Lung (tissue), 16 donors: ENCODE data around the gene ARL5A. TPM values are rescaled to one million over a fixed set of nuclear protein-coding genes. Genes with fewer than 3 reads are reported as not detected.
"Not testable (repeated sequence)": the region's sequence is repeated elsewhere in the genome, so short reads cannot be mapped to it uniquely, and the experiment has no call there.

Source experiments
- ATAC-seq: fragments of 200-7000 bp; cut with Tn5 transposase; one replicate; pipeline ENCODE4 v1.9.1; 2020; ENCODE audit warnings: moderate number of reproducible peaks; ENCODE audit not compliant: insufficient read depth, low FRiP score
- DNase-seq, 3 donors: peaks; one replicate each; pipeline ENCODE4 v3.0.0-alpha.2; 2013 to 2017
- H3K27ac ChIP-seq, 2 donors: one replicate each; pipeline ENCODE4 v1.5.1; 2013; ENCODE audit warnings: mild to moderate bottlenecking in 2 of 2, moderate library complexity in 2 of 2, control low read depth in 1 of 2, inconsistent platforms in 1 of 2, low read depth in 1 of 2, low read length in 1 of 2
- H3K27me3 ChIP-seq, 3 donors: one replicate each; pipeline ENCODE4 v1.5.1; 2013; ENCODE audit warnings: low read length in 2 of 3; ENCODE audit not compliant: control insufficient read depth in 3 of 3, insufficient read depth in 3 of 3
- H3K36me3 ChIP-seq, 4 donors: one replicate each; pipeline ENCODE4 v1.5.1; 2013; ENCODE audit warnings: low read length in 4 of 4, mild to moderate bottlenecking in 1 of 4, moderate library complexity in 1 of 4; ENCODE audit not compliant: control insufficient read depth in 4 of 4, insufficient read depth in 4 of 4
- H3K4me1 ChIP-seq, 5 donors: one replicate each; pipeline ENCODE4 v1.5.1; 2013; ENCODE audit warnings: low read length in 5 of 5, mild to moderate bottlenecking in 2 of 5, moderate library complexity in 1 of 5; ENCODE audit not compliant: control insufficient read depth in 5 of 5, insufficient read depth in 5 of 5
- H3K4me3 ChIP-seq: one replicate; pipeline ENCODE4 v1.5.1; 2013; ENCODE audit warnings: mild to moderate bottlenecking, control low read depth, moderate library complexity
- H3K9ac ChIP-seq, 2 donors: one replicate each; pipeline ENCODE4 v1.5.1; 2013; ENCODE audit warnings: low read length in 2 of 2, control low read depth in 1 of 2; ENCODE audit not compliant: insufficient read depth in 1 of 2
- H3K9me3 ChIP-seq, 4 donors: one replicate each; pipeline ENCODE4 v1.5.1; 2013; ENCODE audit warnings: low read length in 3 of 4, mild to moderate bottlenecking in 1 of 4, moderate library complexity in 1 of 4; ENCODE audit not compliant: control insufficient read depth in 4 of 4, insufficient read depth in 3 of 4
- CTCF ChIP-seq: IDR thresholded peaks from 2 replicates; pipeline ENCODE4 v1.5.1; 2012; ENCODE audit warnings: mild to moderate bottlenecking; ENCODE audit errors: control extremely low read depth, extremely low read depth
- WGBS, 2 donors: extraction: QIAGEN DNeasy Blood & Tissue Kit; methylation state at CpG; one replicate each; pipeline ENCODE4 v1.1.7; 2013; 5-methylcytosine and 5-hydroxymethylcytosine counted together
- long read RNA-seq, 5 donors: transcript quantifications; one replicate each; lab custom pipeline, GENCODE V29; 2026
- polyA plus RNA-seq, 2 donors: library from polyadenylated mRNA; stranded (reverse); fragments of 200-250 nt; gene quantifications; one replicate each; pipeline ENCODE4 v1.2.1, GENCODE V29; 2013
- total RNA-seq, 2 donors: library from RNA; depleted of rRNA in 1 of 2; stranded (reverse); fragments of >200 nt in 1 of 2; gene quantifications; one replicate each; pipeline ENCODE4 v1.2.1, GENCODE V29; 2014 to 2021
- donor health status: control.
- donor health status: control.
- donor health status: Bipolar disorder and iron deficiency.
- donor health status: healthy.
- donor health status: DM: yes; HTN: yes; CAD: no.

ARL5A gene, protein sequence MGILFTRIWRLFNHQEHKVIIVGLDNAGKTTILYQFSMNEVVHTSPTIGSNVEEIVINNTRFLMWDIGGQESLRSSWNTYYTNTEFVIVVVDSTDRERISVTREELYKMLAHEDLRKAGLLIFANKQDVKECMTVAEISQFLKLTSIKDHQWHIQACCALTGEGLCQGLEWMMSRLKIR
- total RNA-seq (100 to 1,000 TPM in 1 of 2 donors, 10 to 100 TPM in 1; 48.8 to 107 TPM), polyA plus RNA-seq (10 to 100 TPM; 11.3 to 19.1 TPM)
- long read RNA-seq, donor 1, full-length matches to known transcripts = 25 of 25 reads
- long read RNA-seq, donor 1, partial matches to known transcripts = 0 of 25 reads
- long read RNA-seq, donor 1, other reads (novel, unspliced or antisense) = 0 of 25 reads
- long read RNA-seq, donor 2, full-length matches to known transcripts = 15 of 15 reads
- long read RNA-seq, donor 2, partial matches to known transcripts = 0 of 15 reads
- long read RNA-seq, donor 2, other reads (novel, unspliced or antisense) = 0 of 15 reads
- long read RNA-seq, donor 3, full-length matches to known transcripts = 17 of 24 reads
- long read RNA-seq, donor 3, partial matches to known transcripts = 7 of 24 reads
- long read RNA-seq, donor 3, other reads (novel, unspliced or antisense) = 0 of 24 reads
- long read RNA-seq, donor 4, full-length matches to known transcripts = 10 of 10 reads
- long read RNA-seq, donor 4, partial matches to known transcripts = 0 of 10 reads
- long read RNA-seq, donor 4, other reads (novel, unspliced or antisense) = 0 of 10 reads
- long read RNA-seq, donor 5, full-length matches to known transcripts = 49 of 49 reads
- long read RNA-seq, donor 5, partial matches to known transcripts = 0 of 49 reads
- long read RNA-seq, donor 5, other reads (novel, unspliced or antisense) = 0 of 49 reads

DNA sequence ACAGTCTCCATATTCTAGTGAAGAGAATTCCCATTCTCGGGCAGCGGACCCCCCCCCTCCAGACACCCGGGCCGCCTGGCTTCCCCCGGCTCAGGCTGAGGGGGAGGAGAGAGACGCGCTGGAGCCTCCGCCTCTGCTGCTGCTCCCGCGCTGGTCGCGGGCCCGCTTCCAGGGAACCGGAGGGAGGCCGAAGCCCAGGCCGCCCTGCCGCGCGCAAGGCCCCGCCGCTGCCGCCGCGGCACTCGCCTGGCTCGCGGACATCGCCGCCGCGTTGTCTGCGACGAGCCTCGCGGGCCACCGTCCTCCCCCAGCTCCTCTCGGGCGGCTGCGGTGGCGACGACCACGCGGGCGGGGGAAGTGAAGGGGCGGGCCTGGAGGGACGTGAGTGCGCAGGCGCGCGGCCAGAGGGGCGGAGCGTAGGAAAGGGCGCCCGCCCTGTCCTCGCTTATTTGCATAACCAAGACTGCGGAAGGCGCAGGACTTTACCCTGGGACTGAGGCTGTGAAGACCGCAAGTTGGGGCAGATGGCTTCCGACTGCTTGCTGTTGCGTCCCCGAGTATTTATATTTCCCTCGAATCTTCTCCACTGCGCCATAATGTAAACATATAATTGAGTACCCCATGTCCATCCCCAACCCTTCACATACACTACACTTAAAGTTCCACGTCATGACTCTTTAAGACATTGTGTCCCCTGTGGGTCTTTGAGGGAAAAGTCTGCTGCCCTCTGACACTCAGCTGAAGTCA, at the start of gene ARL5A:
Gene ARL5A, minus strand, starts transcription at position 279 of the 747 bp plus-strand sequence. Its CDS starts 245 bp downstream, at position 34.
- DNase-seq = peak; percentile 97 to 99 (median 97)
- peaks cover 5 to 25% (median 12%) of the 10 kb centered on the region in 5 donors for H3K4me1 ChIP-seq
- H3K36me3 ChIP-seq = no peaks in the 10 kb centered on the region
- peak within 1 kb of the TSS; percentile 46 to 90 for H3K9ac ChIP-seq
- ATAC-seq = peak; percentile 99
- no peak for TF ChIP-seq CTCF
- peak within 1 kb of the TSS; percentile 75 for H3K4me3 ChIP-seq
- no peaks in the 10 kb centered on the region for H3K27me3 ChIP-seq
- 0 to 1% methylated on average over 44 to 64 of the region's 64 CpGs for WGBS, 2 donors
- peak within 1 kb of the TSS; percentile 88 to 96 for H3K27ac ChIP-seq
- no peaks in the 10 kb centered on the region for H3K9me3 ChIP-seq

GRCh38 chr2:151875631-151876030, 47.4 kb upstream of the ARL5A start:
- H3K9me3 ChIP-seq, H3K27me3 ChIP-seq, H3K9ac ChIP-seq, H3K4me3 ChIP-seq, H3K4me1 ChIP-seq, DNase-seq, H3K27ac ChIP-seq, ATAC-seq, H3K36me3 ChIP-seq: not testable (repeated sequence)
- 90 to 92% methylated on average over 9 to 26 of the region's 34 CpGs for WGBS, 2 donors

DNA sequence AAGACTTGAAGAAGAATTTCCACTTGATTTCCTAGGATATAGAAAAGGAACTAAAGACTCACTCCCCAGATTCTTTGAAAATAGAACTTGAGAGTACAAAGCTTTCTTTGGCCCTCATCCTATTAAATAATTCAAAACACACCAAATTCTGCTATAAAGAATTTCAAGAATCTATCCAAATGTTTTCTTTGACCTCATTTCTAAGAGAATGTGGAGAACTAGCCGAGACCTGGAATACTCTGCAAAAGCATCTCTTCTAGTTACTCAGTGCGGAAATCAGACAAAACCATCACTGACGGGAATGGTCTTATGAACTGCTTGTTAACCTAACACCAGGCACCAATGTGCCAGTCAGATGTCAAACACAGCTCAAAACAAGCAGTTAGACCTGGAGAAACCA, 44.2 kb upstream of the ARL5A start:
- Histone ChIP-seq H3K4me3 (no peak overlapping the region), H3K9ac (no peak overlapping the region), H3K27ac (no peak overlapping the region), H3K36me3 (no peaks in the 10 kb centered on the region), H3K27me3 (no peaks in the 10 kb centered on the region), H3K4me1 (no peaks in the 10 kb centered on the region), H3K9me3 (no peaks in the 10 kb centered on the region)
- ATAC-seq (no peak), DNase-seq (no peak)
- 89 to 94% methylated on average over 3 of the region's 3 CpGs for WGBS, 2 donors
- no peak for TF ChIP-seq CTCF
